ENCODE data around the gene DCDC2C. TPM values are rescaled to one million over a fixed set of nuclear protein-coding genes. Genes with fewer than 3 reads are reported as not detected.

Gene DCDC2C
- total and polyA plus RNA-seq, 2 of the 4 experiments (the other 2 are of a cell fraction): not detected

- Histone ChIP-seq H2AFZ (replicated peaks; ENCODE audit: low read length, poor library complexity) (no peak overlapping the region), H3K9ac (ENCODE audit: low read depth, low read length) (no peak overlapping the region), H3K79me1 (ENCODE audit: low read depth in 1 of 2, low read length in 2 of 2) (no peaks in the 10 kb centered on the region), H4K91ac (ENCODE audit: insufficient read depth, low read depth, low read length) (no peak overlapping the region), H4K8ac (ENCODE audit: low read depth in 2 of 2, low read length in 2 of 2) (no peak overlapping the region), H2AK9ac (replicated peaks; ENCODE audit: low read depth, low read length, poor library complexity) (no peak overlapping the region), H2BK20ac (ENCODE audit: low read depth, low read length) (no peak overlapping the region), H2AK5ac (ENCODE audit: low read depth, low read length) (no peak overlapping the region), H3K27ac (ENCODE audit: insufficient read depth, low read length) (no peak overlapping the region), H3K18ac (ENCODE audit: low read depth, low read length) (no peak overlapping the region), H3K4me3 (ENCODE audit: insufficient read depth, low read depth, low read length) (no peak overlapping the region), H3K4me1 (ENCODE audit: control insufficient read depth, insufficient read depth, low read length) (no peaks in the 10 kb centered on the region), H4K20me1 (ENCODE audit: insufficient read depth, low read length) (no peaks in the 10 kb centered on the region), H3K9me3 (ENCODE audit: control insufficient read depth, insufficient read depth, low read length) (no peaks in the 10 kb centered on the region; the same call in 1 of the 2 replicates), H3K56ac (ENCODE audit: extremely low read depth, insufficient read depth, low read length) (no peak overlapping the region), H2BK15ac (ENCODE audit: low read depth, low read length) (no peak overlapping the region), H3K36me3 (ENCODE audit: control insufficient read depth, insufficient read depth, low read length) (no peaks in the 10 kb centered on the region), H3K4ac (ENCODE audit: low read depth, low read length) (no peak overlapping the region), H3K27me3 (ENCODE audit: control insufficient read depth, insufficient read depth, low read length) (peaks cover 6% of the 10 kb centered on the region), H2BK120ac (ENCODE audit: low read depth, low read length) (no peak overlapping the region), H3K14ac (replicated peaks; ENCODE audit: low read depth, low read length) (no peak overlapping the region), H4K5ac (ENCODE audit: low read depth, low read length) (no peak overlapping the region), H3K9me1 (ENCODE audit: insufficient read depth, low read length) (no peaks in the 10 kb centered on the region), H2BK5ac (ENCODE audit: low read depth, low read length, poor library complexity, severe bottlenecking) (no peak overlapping the region), H3K4me2 (ENCODE audit: low read depth, low read length) (no peak overlapping the region), H3K23ac (ENCODE audit: low read depth, low read length) (no peak overlapping the region)
- DNase-seq (peak; percentile 36), ATAC-seq (ENCODE audit: low read depth) (peak; percentile 82)
- ChIA-PET POLR2A (ENCODE audit: unreplicated experiment) (no interaction called here), CTCF (interaction anchor here (0.6 to 2.1 kb wide), 7 partner anchors 19 to 1974 kb away, joined by 3 to 11 read pairs (median 4); no protein-coding TSS in a partner anchor)
- in situ Hi-C loops (cut with MboI; ENCODE audit: low sequenced_read_pairs): loop anchor here (5.0 kb wide), 1 partner anchor 96 kb away; no protein-coding TSS in a partner anchor
- no TSS peak for BruUV-seq (replicated peaks)
- intact Hi-C loops (cut with micrococcal nuclease): loop anchor here (1.0 to 2.0 kb wide), 4 partner anchors 47 to 136 kb away; no protein-coding TSS in a partner anchor
- dilution Hi-C loops (cut with HindIII; ENCODE audit: low sequenced_read_pairs, unreplicated experiment): no loop called here
- WGBS, 2 experiments (ENCODE audit: extremely low coverage in 2 of 2, insufficient read length in 1 of 2): no CpG with 5 or more reads among the region's 6 CpGs
- TF ChIP-seq BHLHE40 (IDR thresholded peaks at IDR 0.05; ENCODE audit: low read depth, low read length) (no peak), SMC3 (IDR thresholded peaks at IDR 0.05; ENCODE audit: low read depth, low read length) (peak; percentile 79), MAZ (IDR thresholded peaks at IDR 0.05; ENCODE audit: borderline replicate concordance, low read depth, low read length) (no peak), CEBPB (IDR thresholded peaks at IDR 0.05; ENCODE audit: low read depth, low read length) (no peak), NFE2L2 (IDR thresholded peaks at IDR 0.05; ENCODE audit: low read depth, low read length) (no peak), MXI1 (IDR thresholded peaks at IDR 0.05; ENCODE audit: borderline replicate concordance, low read depth, low read length) (no peak), FOS (IDR thresholded peaks at IDR 0.05; ENCODE audit: low read depth, low read length) (no peak), POLR2A (IDR thresholded peaks at IDR 0.05; ENCODE audit: low read depth, low read length) (no peak), USF2 (IDR thresholded peaks at IDR 0.05; ENCODE audit: low read depth, low read length) (no peak), RFX5 (IDR thresholded peaks at IDR 0.05; ENCODE audit: low read depth, low read length) (no peak), MAFK (IDR thresholded peaks at IDR 0.05; ENCODE audit: low read depth, low read length) (no peak), RCOR1 (IDR thresholded peaks at IDR 0.05; ENCODE audit: insufficient replicate concordance, low read length) (no peak), ELK1 (IDR thresholded peaks at IDR 0.05; ENCODE audit: borderline replicate concordance, low read depth, low read length) (no peak), CHD1 (IDR thresholded peaks at IDR 0.05; ENCODE audit: low read depth, low read length) (no peak)
Measured at GRCh38 chr2:3827673-3828575, 124.5 kb downstream of the DCDC2C start.
